GM18951 (cell line): ENCODE measurements around the gene OR10G2.
"Not testable (repeated sequence)": the region's sequence is repeated elsewhere in the genome, so short reads cannot be mapped to it uniquely, and the experiment has no call there.

Experiments used
- POLR2A ChIP-seq: IDR thresholded peaks from 4 replicates; pipeline ENCODE4 v1.6.1; 2011; ENCODE audit warnings: mild to moderate bottlenecking; ENCODE audit not compliant: insufficient read length, insufficient read depth; ENCODE audit errors: extremely low read depth
- in situ Hi-C: fragments of 300-500 bp; cut with MboI; formaldehyde crosslinking; loops from one replicate; pipeline ENCODE4 v1.12.0; 2022; ENCODE audit warnings: low sequenced_read_pairs, mixed read lengths, inconsistent platforms; ENCODE audit not compliant: unreplicated experiment

OR10G2 gene

DNA sequence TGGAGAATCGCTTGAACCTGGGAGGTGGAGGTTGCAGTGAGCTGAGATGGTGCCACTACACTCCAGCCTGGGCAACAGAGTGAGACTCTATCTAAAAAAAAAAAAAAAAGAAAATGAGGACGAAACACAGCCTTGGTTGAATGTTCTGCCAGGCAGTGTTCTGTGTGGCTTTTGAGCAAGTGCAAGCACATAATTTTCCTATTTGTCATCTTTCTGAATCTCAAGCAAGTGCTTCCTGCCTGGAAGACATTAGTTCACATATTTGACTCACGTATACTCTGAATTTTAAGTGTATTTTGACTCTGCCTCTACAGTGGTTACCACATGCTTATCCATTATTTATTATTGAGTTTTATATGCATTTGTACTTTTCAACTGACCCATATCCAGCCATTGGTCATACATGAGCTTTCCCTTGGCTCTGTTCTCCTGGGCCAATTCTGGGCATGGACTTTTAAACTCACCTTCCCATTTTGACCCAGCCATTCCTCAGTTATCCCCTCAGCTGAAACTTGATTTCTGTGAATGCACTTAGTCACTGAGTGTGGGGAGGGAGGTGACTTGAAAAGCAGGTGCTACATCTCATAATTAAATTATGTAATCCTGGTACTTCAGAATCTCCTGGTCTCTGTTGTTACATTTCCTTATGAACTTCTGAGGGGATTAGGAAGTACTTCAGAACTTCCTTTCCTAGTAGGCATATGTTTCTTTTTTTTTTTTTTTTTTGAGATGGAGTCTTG, 8.1 kb downstream of the OR10G2 start:
- in situ Hi-C loops, result no loop called here
- TF ChIP-seq POLR2A, result no peak

DNA sequence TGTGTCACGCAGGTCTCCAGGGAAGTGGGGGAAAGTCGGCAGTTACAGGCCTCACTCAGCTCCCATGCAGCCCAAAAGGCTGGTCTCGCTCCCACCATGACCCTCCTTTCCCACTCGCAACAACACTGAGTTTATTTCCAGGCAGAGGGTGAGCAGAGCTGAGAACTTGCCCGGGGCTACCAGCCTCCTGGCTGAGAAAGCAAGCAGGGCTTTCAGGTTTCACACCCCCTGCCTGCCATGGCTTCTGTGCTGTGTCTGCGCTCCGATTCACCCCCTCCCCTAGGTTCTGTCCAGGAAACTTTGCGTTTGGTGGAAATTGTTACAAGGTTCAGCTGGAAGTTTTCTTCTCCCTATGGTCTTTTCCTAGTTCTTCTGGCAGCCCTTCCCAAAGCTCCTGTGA, 17.1 kb downstream of the OR10G2 start:
- in situ Hi-C loops, result no loop called here
- TF ChIP-seq POLR2A, result no peak

DNA sequence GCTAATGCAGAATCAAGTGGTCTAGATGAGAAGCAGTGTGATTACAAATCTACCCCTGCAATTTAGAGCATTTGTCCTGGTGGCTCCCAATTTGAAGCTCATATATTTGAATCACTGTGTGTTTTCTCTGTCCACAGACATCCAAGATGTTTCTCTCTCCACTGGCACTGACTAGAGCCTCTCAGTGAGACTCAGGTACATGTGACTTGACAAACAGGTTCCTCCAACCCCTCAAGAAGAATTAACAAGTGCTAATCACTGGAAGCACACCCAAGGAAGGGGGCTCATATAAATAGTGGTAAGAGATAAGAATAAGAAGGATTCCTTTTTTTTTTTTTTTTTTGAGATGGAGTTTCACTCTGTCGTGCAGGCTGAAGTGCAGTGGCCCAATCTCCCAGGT, 20.5 kb downstream of the OR10G2 start:
- TF ChIP-seq POLR2A, result no peak
- in situ Hi-C loops, result no loop called here

DNA sequence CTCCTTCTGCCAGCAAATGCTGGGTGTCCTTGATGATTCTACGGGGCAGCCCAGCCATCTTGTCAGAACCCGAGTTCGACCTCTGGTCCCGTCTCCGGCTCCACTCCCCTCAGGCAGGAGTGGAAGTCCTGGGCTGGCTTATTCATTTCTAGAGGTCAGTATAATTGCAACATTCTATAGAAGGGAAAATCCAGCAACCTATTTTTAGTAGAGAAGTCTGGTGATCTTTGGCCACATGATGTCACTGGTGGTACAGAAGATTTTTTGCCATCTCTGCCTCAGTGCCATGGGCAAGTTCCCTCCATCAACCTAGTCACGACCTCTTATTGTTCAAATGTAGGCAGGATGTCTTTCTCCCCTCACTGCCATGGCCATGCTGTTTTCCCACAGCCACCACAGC, 22.4 kb downstream of the OR10G2 start:
- no peak for TF ChIP-seq POLR2A
- in situ Hi-C loops, result no loop called here

DNA sequence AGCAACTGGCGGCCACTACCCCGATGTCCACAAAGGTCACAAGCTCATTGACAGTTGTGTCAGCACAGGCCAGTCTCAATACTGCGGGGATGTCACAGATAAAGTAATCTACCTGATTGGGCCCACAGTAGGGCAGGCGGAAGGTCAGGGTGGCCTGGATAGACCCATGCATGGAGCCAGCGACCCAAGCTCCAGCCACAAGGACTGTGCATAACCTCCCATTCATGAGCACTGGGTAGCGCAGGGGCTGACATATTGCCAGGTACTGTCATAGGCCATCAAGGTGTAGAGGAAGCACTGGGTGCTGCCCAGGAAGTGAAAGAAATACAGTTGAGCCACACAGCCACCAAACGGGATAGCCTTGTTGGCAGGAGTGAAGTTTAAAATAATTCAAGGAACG, 32.6 kb downstream of the OR10G2 start:
- in situ Hi-C loops, result not testable (repeated sequence)

DNA sequence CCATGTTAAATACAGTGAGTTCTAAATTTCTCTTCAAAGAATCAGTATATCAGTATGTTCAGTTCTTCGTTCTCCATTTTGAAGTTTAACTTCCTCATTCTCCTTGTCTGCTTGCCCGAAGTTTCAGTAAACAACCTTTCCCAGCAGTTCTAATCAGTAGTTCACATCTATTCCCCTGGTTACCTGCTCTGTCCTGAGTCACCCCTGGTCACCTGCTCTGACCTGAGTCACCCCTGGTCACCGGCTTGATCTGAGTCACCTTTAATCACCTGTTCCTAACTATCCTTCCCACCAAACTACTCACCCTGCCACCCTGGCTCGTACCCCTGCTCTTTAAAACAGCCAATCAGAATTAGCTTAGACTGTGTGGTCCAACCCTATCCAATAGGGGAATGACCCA, 45.4 kb downstream of the OR10G2 start:
- no peak for TF ChIP-seq POLR2A
- in situ Hi-C loops, result no loop called here
